Activated T-helper 2 cell treated with anti-CD3 and anti-CD28 coated beads, Interferon-gamma antibody, Interleukin-2, Interleukin-4, amounts not matched to agents 10 μg/mL and 5 μg/mL and 100 μg/mL, durations not matched to agents 14 hours and 24 hours and 36 hours (primary cell): ENCODE results near the gene GALNT10. TPM values are rescaled to one million over a fixed set of nuclear protein-coding genes. Genes with fewer than 3 reads are reported as not detected.

Source experiments
- DNase-seq: peaks from one replicate; pipeline ENCODE4 v3.0.0; 2021; ENCODE audit warnings: low spot score
- H3K27ac Mint-ChIP-seq: one replicate; pipeline ENCODE4 v1.8.0; 2021; ENCODE audit warnings: mixed read lengths
- H3K27me3 Mint-ChIP-seq: one replicate; pipeline ENCODE4 v1.8.0; 2021; ENCODE audit warnings: low read depth, mixed read lengths
- H3K36me3 Mint-ChIP-seq: one replicate; pipeline ENCODE4 v1.8.0; 2021; ENCODE audit warnings: low read depth, mixed read lengths
- H3K4me1 Mint-ChIP-seq: one replicate; pipeline ENCODE4 v1.8.0; 2021; ENCODE audit warnings: low read depth, mixed read lengths
- H3K4me3 Mint-ChIP-seq: one replicate; pipeline ENCODE4 v1.8.0; 2021; ENCODE audit warnings: low read depth, mild to moderate bottlenecking, moderate library complexity, mixed read lengths
- H3K9me3 Mint-ChIP-seq: one replicate; pipeline ENCODE4 v1.8.0; 2021; ENCODE audit warnings: mixed read lengths
- intact Hi-C: fragments of 100-400 bp; cut with micrococcal nuclease; formaldehyde crosslinking; loops from one replicate; pipeline ENCODE4 v1.15.1; 2023
- total RNA-seq: library from RNA; stranded (reverse); gene quantifications from 2 replicates; pipeline ENCODE4 v1.2.3, GENCODE V29; 2022

The GALNT10 gene
- total RNA-seq, 1 donor from 2014 or later: 35.5 TPM

DNA sequence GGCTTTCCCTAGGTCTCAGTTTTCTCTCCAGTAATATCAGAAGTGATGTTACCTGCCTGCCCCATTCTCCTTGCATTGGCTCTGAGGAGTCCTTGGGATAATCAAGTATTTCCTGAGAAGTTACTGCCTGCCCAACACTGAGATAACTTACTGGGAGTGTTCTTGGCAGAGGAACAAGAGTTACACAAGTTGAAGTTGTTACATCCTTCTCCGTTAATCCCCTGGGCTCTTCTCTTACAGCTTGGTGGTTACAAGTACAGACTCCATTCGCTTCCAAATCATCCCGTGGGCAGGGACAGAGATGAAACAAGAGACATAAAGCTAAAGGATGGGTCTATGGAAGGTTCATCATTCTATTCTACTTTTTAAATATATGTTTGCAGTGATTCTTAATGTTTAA lies 181.2 kb downstream of the GALNT10 start:
- intact Hi-C loops: no loop called here
- no peak for DNase-seq
- Mint-ChIP-seq H3K4me3 (no peak overlapping the region), H3K27me3 (no peaks in the 10 kb centered on the region), H3K36me3 (peaks cover 2% of the 10 kb centered on the region), H3K4me1 (no peaks in the 10 kb centered on the region), H3K27ac (no peak overlapping the region), H3K9me3 (no peaks in the 10 kb centered on the region)

DNA sequence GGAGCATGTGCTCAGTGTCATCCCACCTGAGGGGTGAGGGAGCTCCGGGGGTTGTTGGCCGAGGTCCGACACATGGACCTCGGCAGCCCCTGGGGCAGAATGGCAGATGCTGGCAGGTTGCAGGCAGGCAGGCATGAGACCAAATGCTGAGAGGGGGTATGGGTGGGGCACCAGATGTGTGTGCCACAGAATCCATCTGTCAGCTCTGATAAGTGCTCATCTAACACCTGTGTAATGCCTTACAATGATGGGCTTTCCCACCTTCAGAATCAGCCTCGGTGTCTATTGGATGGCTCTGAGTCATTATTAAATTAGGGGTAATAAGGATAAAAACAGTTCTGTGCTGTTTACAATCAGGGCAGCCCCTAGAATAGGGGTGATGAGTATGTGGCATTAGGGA lies 182.1 kb downstream of the GALNT10 start:
- Mint-ChIP-seq H3K9me3 (no peaks in the 10 kb centered on the region), H3K27ac (no peak overlapping the region), H3K27me3 (no peaks in the 10 kb centered on the region), H3K4me3 (no peak overlapping the region), H3K36me3 (peaks cover 8% of the 10 kb centered on the region), H3K4me1 (no peaks in the 10 kb centered on the region)
- intact Hi-C loops: no loop called here
- DNase-seq: no peak

DNA sequence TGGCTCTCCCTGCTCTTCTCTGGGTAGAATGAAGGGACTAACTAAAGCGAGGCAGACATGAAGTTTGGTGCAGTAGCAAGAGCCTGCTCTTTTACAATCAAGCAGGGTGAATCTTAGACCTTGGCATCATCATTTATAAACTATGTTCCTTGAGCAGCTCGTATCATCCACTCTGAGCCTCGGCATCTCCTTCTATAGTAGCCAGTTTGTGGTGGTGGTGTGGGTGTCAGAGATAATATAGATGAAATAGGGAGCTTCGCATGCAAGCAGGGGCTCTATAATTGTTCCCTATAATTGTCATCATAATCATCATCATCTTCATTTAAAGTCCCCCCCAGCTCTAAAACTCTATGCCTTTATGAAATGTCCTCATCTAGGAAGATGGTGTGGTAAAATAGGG lies 182.8 kb downstream of the GALNT10 start:
- H3K4me1 Mint-ChIP-seq: no peaks in the 10 kb centered on the region
- H3K27ac Mint-ChIP-seq: no peak overlapping the region
- H3K4me3 Mint-ChIP-seq: no peak overlapping the region
- H3K27me3 Mint-ChIP-seq: no peaks in the 10 kb centered on the region
- no peaks in the 10 kb centered on the region for H3K9me3 Mint-ChIP-seq
- H3K36me3 Mint-ChIP-seq: peaks cover 14% of the 10 kb centered on the region
- intact Hi-C loops: no loop called here
- no peak for DNase-seq

DNA sequence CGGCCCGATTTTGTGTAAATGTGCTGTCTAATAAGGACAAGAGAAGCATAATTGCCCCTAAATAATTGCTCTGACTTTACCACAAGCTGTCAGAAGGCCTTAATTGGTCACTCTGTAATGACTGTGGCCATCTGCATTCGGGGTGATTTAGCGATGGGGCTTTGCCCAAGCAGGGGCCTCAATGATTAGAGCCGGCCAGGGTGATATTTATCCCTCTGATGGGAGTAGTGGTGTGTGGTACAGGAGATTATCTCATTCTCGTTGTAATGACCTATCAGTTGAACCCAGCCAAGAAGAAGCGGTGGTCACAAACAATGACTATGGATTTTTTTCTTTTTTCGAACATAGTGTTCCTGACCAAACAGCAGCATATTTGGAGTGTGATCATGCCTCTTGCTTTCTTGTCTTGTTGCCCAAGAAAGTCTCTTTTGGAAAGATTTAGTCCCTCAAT lies 183.2 kb downstream of the GALNT10 start:
- Mint-ChIP-seq H3K4me3 (no peak overlapping the region), H3K4me1 (no peaks in the 10 kb centered on the region), H3K9me3 (no peaks in the 10 kb centered on the region), H3K36me3 (peaks cover 15% of the 10 kb centered on the region), H3K27ac (no peak overlapping the region), H3K27me3 (no peaks in the 10 kb centered on the region)
- intact Hi-C loops: no loop called here
- no peak for DNase-seq

DNA sequence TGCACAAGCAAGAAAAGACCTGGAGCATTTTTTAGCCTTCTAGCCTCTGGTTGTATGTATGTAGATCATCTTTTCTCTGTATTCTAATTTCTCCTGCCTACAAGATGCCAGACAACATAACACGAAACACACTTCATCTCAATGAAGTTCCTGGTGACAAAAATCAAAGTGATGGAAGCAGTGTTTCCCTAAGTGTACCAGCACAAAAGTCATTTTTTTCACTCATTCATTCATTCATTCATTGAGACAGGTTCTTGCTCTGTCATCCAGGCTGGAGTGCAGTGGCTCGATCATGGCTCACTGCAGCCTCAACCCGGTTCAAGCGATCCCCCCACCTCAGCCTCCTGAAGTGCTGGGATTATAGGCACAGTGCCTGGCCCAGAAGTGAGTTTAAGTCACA lies 183.7 kb downstream of the GALNT10 start:
- DNase-seq: no peak
- Mint-ChIP-seq H3K4me3 (no peak overlapping the region), H3K36me3 (peaks cover 15% of the 10 kb centered on the region), H3K9me3 (no peaks in the 10 kb centered on the region), H3K27ac (no peak overlapping the region), H3K27me3 (no peaks in the 10 kb centered on the region), H3K4me1 (no peaks in the 10 kb centered on the region)
- intact Hi-C loops: no loop called here

DNA sequence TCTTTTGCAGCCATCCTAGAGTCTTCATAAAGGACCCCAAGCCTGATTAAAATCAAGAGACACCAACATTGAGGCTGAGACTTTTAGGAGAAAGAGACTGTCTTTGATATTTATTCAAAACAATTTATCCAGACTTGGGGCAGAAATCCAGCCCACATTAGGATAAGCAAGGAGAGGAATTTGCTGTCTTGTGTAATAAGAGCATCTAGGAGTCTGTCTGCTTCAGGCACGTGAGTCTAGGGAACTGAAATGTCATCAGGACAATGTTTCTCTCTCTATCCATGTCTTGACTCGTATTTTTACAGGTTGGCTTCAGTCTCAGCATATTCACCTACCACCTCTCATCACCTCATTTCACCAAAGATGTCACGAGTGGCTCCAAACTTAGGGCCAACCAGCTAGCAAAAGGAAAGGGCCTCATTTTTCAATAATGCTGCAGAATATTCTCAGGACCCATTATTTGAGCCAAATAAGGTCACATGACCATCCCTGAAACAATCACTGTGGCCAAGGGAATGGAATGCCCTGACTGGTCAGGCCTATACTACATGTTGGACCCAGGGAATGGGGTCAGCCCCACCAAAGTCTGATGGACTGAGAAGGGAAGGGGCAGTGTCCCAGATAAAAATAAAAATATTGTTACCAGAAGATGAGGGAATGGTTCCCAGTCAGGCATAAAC lies 184.9 kb downstream of the GALNT10 start:
- DNase-seq: no peak
- Mint-ChIP-seq H3K27ac (no peak overlapping the region), H3K4me1 (no peaks in the 10 kb centered on the region), H3K36me3 (peaks cover 17% of the 10 kb centered on the region), H3K4me3 (no peak overlapping the region), H3K9me3 (no peaks in the 10 kb centered on the region), H3K27me3 (no peaks in the 10 kb centered on the region)
- intact Hi-C loops: no loop called here

DNA sequence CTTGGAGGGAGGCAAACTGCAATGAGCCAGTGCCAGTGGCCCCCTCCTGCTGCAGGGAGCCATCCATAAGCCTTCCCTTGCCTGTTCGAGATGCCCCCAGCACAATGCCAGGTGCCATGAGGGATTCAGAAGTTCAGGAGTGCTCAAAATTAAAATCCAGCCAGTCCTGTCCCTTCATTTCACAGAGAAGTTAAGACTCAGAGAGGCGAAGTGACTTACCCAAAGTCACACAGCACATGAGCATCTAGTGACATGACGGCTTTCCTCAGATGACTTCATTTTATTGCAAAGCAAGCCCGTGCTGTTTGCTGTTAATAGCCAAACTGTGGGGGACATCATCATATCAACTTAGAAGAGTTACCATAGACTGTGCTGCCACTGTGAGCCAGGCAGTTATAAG lies 185.9 kb downstream of the GALNT10 start:
- Mint-ChIP-seq H3K36me3 (peaks cover 27% of the 10 kb centered on the region), H3K9me3 (no peaks in the 10 kb centered on the region), H3K27ac (no peak overlapping the region), H3K27me3 (no peaks in the 10 kb centered on the region), H3K4me3 (no peak overlapping the region), H3K4me1 (no peaks in the 10 kb centered on the region)
- DNase-seq: no peak
- intact Hi-C loops: no loop called here

DNA sequence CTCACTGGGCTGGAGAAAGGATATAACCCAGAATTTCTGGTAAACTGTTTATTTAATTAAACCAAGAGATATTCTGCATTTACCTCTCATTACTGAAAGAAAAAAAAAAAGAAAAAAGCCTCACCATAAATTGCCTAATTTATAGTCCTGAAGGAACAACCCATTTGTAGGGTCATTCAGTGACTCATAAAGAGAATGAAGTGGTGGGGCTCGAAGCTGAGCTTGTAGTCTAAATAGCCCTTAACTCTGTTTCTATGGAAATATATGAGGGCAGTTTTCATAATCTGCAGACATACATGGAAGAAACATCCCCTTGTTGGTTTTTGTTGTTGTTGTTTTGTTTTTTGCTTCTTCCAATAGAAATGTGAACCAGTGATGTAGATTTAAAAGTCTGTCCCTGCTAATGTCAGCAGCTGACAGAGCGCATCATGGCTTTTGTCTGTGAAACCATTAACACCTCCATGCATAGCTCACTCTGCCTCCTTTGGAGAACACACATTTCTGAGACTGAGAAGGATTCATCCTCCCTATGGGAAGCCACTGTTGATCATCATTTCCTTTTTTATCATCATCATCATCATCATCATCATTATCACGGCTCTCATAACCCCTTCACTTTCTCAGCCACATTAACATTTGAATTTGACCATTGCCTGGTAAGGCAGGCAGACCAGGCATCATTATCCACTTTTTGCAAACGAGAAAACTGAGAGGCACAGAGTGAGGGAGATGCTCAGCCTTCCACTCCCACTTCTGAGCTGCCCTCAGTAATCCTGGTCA lies 187.4 kb downstream of the GALNT10 start:
- H3K9me3 Mint-ChIP-seq: peaks cover 2% of the 10 kb centered on the region
- H3K4me1 Mint-ChIP-seq: no peaks in the 10 kb centered on the region
- H3K27ac Mint-ChIP-seq: no peak overlapping the region
- H3K36me3 Mint-ChIP-seq: peaks cover 41% of the 10 kb centered on the region
- no peak overlapping the region for H3K4me3 Mint-ChIP-seq
- no peaks in the 10 kb centered on the region for H3K27me3 Mint-ChIP-seq
- intact Hi-C loops: no loop called here
- DNase-seq: no peak

DNA sequence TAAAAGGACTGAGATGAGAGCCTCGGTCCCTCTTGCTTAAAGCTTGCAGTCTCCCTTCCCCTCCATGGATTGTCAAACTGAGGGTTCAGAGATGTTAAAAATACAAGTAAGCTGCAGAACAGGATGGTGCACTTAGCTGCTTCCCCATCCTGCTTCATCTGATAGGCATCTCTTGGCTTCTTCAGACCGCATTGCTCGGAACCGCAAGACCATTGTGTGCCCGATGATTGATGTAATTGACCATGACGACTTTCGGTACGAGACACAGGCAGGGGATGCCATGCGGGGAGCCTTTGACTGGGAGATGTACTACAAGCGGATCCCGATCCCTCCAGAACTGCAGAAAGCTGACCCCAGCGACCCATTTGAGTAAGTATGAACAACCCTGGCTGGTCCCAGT lies 189.7 kb downstream of the GALNT10 start:
- H3K4me3 Mint-ChIP-seq: no peak overlapping the region
- no peak for DNase-seq
- H3K27ac Mint-ChIP-seq: no peak overlapping the region
- peaks cover 6% of the 10 kb centered on the region for H3K4me1 Mint-ChIP-seq
- H3K36me3 Mint-ChIP-seq: peaks cover 55% of the 10 kb centered on the region
- H3K27me3 Mint-ChIP-seq: no peaks in the 10 kb centered on the region
- intact Hi-C loops: no loop called here
- peaks cover 12% of the 10 kb centered on the region for H3K9me3 Mint-ChIP-seq

DNA sequence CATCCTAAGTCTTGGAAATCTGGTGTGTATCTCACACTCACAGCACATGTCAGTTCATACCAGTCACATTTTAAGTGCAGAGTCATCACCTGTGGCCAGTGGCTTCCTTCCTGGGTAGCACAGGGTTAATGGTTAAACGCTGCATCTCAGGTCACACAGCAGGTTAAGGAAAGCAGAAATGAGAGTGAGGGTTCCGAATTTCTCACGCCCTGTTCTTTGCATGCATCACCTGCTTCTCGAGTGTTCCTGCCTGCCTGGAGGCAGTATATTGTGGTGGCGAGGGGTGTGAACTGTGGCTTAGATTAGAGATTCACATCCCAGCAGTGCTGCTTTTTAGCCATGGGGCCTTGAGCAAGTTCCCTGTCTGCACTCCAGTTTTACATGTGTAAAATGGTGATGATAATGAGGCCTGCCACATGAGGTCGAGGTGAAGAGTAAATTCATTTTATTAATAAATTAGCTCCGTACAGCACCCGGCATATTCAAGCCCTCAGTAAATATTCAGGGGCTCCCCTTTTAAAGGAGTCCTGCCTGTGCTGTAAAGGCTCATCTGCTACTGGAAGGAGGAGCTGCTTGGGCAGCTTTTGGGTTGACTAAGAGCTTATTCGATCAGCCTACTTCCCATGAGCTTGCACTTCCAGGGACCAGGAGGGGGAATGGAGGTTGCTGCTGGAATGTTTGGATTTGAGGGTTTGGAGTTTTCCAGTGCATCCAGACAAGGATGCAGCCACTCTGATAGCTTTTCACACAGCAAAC lies 194.1 kb downstream of the GALNT10 start:
- no peak overlapping the region for H3K27ac Mint-ChIP-seq
- DNase-seq: no peak
- peaks cover 48% of the 10 kb centered on the region for H3K36me3 Mint-ChIP-seq
- H3K4me1 Mint-ChIP-seq: peaks cover 6% of the 10 kb centered on the region
- no peak overlapping the region for H3K4me3 Mint-ChIP-seq
- intact Hi-C loops: no loop called here
- no peaks in the 10 kb centered on the region for H3K27me3 Mint-ChIP-seq
- peaks cover 12% of the 10 kb centered on the region for H3K9me3 Mint-ChIP-seq

DNA sequence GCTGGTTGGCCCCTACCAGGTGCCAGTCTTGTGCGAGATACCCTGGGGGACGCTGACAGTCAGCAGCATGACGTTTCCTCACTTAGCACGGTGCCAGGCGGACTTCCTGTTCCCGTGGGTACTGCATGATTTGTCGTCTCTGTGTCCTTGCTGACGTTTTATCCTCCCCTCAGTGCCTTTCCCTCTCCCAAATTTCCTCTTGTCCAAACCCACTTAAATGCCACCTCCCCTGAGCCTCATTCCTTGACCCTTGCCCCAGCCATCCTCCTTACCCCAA lies 194.6 kb downstream of the GALNT10 start:
- intact Hi-C loops: no loop called here

DNA sequence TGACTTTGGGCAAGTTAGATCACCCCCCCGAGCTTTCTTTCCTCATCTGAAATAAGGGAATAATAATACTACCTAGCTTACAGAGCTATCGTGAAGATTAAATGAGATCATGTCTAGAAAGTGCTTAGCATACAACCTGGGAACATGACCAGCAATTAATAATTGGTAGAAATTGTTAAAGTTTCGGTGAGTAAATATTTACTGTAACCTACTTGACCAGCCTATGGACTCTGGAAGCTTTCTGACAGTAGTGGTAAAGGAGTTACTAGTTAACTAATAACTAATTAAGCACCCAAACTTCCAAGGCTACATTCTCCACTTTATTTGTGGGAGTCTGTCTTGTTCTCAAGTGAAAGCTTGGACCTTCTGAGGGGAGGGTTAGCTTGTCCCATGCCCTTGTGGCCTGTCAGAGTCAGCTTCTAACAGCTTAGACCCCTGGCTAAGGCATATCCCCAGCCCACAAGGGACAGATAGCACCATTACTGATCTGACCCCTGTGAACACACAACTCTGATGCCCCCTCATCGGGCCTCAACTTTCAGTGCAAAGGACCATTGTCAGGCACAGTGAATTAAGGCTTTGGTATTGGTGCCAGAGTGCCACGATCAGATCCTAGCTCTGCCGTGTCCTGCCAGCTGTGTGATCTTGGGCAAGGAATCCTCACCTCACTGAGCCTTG lies 196.6 kb downstream of the GALNT10 start:
- peaks cover 6% of the 10 kb centered on the region for H3K4me1 Mint-ChIP-seq
- no peak for DNase-seq
- peaks cover 12% of the 10 kb centered on the region for H3K9me3 Mint-ChIP-seq
- no peak overlapping the region for H3K27ac Mint-ChIP-seq
- no peak overlapping the region for H3K4me3 Mint-ChIP-seq
- no peaks in the 10 kb centered on the region for H3K27me3 Mint-ChIP-seq
- H3K36me3 Mint-ChIP-seq: peaks cover 42% of the 10 kb centered on the region
- intact Hi-C loops: no loop called here

More for the DNA sequence above, 194.6 kb downstream of the GALNT10 start:
- H3K4me1 Mint-ChIP-seq: peaks cover 6% of the 10 kb centered on the region
- peaks cover 53% of the 10 kb centered on the region for H3K36me3 Mint-ChIP-seq
- H3K9me3 Mint-ChIP-seq: peaks cover 12% of the 10 kb centered on the region
- H3K27me3 Mint-ChIP-seq: no peaks in the 10 kb centered on the region
- no peak overlapping the region for H3K4me3 Mint-ChIP-seq
- no peak overlapping the region for H3K27ac Mint-ChIP-seq
- DNase-seq: no peak
